ENCODE data around the gene KCNK16.

DNA sequence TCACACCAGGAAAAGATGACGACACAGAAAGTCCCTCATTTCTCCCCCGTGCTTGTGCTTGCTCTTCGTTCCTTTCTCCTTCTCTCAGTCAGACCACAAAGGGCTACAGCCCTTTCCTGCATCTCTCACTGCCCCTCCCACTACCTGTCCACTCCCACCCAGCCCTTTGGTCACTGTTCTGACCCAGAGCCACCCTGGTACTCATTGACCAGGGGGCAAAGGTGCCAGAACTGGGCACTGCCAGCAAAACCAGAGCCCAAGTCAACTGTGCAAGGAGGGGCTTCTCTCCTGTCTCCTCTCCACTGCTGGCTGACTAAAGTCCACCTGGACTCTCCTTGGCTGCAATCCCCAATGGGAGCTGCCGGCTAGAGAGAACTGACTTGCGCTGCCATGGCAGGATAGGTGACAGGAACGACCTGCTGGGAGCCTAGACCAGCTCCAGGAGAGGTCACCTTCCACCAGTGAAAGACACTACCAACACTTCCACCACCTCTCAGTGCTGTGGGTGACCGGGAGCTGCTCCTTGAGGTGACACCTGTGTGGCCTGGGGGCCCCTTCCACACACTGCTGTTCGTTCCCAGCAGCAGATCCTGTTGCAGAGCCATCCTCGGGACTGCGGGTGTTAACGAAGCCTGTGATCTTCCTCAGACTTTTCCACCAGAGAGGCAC lies 41.1 kb downstream of the KCNK16 start:
- TF ChIP-seq, protein P1, sequence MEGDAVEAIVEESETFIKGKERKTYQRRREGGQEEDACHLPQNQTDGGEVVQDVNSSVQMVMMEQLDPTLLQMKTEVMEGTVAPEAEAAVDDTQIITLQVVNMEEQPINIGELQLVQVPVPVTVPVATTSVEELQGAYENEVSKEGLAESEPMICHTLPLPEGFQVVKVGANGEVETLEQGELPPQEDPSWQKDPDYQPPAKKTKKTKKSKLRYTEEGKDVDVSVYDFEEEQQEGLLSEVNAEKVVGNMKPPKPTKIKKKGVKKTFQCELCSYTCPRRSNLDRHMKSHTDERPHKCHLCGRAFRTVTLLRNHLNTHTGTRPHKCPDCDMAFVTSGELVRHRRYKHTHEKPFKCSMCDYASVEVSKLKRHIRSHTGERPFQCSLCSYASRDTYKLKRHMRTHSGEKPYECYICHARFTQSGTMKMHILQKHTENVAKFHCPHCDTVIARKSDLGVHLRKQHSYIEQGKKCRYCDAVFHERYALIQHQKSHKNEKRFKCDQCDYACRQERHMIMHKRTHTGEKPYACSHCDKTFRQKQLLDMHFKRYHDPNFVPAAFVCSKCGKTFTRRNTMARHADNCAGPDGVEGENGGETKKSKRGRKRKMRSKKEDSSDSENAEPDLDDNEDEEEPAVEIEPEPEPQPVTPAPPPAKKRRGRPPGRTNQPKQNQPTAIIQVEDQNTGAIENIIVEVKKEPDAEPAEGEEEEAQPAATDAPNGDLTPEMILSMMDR (conservative IDR thresholded peaks at IDR 0.05; ENCODE audit: low read length) = no peak
- no peak for TF ChIP-seq EZH2phosphoT487 (IDR thresholded peaks at IDR 0.05; ENCODE audit: borderline replicate concordance)

All from Loucy (cell line).